ENCODE data around the gene OGFR.

- TF ChIP-seq CTCF (IDR thresholded peaks at IDR 0.05) (no peak), EZH2 (IDR thresholded peaks at IDR 0.05) (no peak)
These were observed 3.2 kb upstream of the OGFR start for GRCh38 chr20:62801284-62802010.

All from neural progenitor cell (in vitro differentiated cells).